Inferior parietal cortex (tissue), 1 donor: ENCODE data around the gene COL5A2.

Experiments
- DNase-seq: peaks from one replicate; pipeline ENCODE4 v3.0.0-alpha.2; 2016; ENCODE audit errors: extremely low spot score

COL5A2 gene

DNA sequence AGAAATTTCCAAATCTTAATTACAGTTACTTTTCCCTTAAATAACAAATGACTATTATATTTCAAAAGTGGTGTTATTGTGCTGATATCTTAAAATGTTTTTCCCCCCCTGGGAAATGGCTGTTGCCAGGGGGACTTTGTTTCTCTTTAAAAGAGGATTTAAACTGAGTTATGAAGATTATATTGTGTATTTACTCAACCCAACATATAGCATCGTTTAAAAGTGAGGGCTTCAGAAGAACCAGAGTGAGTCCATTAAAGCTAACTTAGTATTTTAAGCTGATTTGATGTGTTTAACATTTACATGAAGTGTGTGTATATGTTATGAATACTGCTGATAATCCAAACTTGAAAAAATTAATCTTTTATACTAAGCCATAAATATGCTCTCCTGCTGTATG lies 81.6 kb downstream of the COL5A2 start:
- no peak for DNase-seq

DNA sequence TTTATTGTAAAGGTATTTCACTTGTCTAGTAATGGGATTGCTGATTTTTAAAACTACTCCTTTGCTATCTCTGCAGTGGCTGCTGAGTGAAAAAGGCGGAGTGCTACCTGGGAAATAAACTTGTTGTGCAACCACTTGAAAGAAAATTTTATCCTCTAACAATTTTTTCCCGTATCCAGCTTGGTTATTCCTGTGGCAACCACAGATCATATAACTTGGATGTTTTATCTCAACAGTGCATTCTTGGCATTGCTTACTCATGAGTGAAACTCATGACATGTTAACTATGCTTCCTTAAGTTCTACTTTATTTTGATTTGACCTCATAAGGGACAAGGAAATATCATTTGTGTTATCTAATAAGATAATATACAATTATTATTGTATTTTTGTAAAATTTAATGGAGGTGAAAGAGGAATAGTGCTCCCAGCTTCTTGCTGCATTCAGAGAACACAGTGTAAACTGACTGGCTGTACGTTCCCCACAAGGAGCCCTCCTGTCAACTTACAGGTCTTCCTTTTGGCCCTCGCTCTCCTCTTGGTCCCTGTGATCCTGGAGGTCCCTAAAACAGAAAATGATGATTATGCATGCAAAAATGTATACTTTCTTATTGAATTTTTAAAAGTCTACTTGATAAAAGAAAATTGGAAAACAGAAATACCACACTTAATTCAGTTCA lies 82.7 kb downstream of the COL5A2 start:
- DNase-seq = no peak

DNA sequence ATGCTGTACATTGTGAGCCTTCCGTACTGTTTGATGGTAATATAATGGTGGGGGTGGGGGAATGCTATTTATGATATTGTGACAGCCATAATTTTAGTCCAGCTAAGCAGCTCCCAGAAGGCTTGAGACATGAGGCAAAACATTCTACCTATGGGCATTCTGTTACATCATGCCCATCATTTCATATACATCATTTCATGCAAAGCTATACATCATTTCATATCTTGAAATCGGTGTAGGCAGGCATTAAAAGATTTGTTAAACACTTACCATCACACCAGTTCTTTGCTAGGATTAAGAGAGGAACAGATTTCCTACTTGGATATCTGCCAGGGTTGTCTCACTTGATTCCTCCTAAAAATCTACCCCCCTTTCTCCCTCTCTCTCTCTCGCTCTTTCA lies 84.5 kb downstream of the COL5A2 start:
- DNase-seq = no peak

DNA sequence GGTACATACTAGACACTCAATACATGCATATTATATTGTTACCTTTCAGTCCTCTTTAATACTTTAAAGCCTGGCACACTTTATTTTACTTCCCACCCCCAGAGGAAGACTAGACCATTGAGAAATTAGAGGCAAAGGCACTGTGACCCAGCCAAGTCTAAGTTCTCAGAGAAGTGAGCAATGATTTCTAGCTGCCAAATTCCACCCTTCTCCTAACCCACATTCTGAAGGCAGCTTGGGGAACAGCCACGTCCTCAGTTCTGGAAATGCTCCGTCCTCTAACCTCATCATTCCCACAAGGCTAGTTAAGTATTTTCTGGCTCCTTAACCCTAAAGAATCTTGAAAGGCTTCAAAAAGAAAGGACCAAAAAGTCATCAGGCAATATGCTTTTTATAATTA lies 86.6 kb downstream of the COL5A2 start:
- DNase-seq = no peak

DNA sequence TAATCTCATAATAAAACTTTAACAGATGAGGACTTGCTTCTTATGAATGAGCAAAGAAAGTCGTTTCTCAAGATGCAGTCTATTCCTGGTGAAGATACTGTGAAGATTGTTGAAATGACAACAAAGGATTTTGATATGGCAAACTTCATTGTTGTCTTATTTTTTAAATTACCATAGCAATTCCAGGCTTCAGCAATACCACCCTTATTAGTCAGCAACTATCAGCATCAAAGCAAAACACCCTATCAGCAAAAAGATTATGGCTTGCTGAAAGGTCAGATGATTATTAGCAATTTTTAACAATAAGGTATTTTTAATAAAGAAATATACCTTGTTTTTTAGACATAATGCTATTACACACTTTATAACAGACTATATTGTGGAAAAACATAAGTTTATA lies 88.3 kb downstream of the COL5A2 start:
- no peak for DNase-seq

DNA sequence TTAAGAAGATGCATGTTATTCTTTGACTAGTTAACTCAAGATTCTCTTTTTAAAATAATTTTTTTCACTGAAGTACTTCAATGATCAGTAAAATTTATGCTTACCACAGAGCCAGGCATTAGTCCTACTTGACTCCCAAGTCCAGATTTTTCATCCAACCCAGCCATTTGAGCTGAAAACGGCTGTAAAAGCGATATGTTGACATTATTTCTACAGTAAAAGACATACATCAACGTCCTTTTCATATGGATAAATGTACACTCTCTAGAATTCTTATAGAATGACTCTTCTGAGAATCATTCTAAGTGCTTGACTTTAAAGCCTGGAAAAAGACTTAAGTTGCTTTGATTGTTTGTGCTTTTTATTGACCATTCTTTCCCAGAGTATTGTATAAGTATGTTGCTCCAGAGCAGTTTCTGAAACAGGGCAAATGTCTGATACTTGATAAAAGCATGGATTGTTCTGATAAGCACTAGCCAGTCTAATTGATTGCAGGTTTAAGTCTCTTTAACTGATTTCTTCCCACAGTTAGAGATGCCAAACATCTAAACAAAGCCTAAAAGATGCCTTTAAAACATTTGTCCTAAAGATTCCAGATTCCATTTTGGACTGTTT lies 90.9 kb downstream of the COL5A2 start:
- no peak for DNase-seq

DNA sequence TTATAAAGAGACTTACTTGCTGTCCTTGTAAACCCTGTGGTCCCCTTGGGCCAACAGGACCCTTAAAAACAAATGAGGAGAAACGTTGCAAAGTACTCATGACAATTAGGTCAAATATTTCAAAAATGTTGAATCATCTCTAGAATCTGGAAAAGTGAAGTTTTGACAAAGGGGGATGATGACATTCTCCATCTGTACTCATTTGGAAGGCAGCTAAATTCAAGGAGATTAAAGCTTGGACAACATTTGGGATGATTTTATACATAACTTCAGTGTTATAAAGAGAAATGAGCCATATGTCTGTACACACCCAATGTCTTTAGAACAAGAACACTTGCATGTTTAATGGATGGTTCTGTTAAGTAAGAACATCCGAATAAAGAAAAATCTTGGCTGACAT lies 92.9 kb downstream of the COL5A2 start:
- DNase-seq = peak; percentile 44

DNA sequence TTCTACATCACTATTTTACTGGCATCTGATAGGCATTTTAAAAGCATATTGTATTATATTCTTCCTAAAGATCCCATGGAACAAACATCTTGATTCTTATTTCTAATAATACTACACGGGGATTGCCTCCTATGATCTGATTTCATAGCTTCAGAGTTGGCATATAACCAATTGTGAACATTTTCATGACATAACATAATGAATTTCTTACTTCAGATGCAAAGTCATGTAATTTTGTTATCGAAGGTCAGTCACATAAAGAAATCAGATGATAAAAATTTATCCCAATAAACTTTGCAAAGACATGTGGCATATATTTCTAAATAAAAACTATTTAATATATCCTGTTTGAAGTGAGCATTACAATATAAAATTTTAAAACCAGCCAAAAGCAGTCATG lies 93.3 kb downstream of the COL5A2 start:
- no peak for DNase-seq

DNA sequence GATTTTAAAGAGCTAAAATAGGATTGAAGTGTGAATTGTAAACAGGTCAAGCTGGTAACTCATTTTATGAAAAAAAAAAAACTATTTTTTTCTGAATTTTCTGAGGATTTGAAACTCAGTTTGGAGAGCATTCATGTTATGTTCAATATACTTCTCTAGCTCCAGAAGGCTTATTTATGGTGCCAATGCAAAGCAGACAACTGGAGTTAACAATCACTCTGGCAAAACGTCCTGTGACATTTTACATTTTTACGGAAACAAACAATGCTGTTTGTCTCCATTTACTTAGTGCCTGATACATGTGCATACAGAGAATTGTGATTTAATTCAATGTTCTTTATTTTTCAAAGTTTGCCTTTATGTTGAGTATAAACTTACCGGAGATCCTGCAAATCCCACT lies 96.0 kb downstream of the COL5A2 start:
- DNase-seq = no peak

DNA sequence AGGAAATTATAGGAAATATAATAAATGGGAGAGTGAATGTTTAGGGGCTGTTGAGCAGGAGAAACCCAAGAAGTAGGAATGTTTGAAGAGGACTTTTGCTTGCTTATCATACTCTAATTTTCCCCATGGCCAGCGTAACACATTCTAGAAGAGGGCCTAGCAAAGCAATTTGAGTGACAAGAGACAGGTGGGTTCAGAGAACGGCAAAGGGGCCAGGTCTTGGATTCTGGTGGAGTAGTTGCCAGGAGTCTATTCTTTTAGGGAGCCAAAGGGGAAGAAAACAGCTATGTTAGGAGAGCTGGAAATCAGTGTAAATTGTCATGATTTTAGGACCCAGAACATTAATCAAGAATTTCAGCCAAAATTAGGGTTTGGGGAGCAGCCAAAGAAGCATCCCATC lies 96.5 kb downstream of the COL5A2 start:
- DNase-seq = no peak

DNA sequence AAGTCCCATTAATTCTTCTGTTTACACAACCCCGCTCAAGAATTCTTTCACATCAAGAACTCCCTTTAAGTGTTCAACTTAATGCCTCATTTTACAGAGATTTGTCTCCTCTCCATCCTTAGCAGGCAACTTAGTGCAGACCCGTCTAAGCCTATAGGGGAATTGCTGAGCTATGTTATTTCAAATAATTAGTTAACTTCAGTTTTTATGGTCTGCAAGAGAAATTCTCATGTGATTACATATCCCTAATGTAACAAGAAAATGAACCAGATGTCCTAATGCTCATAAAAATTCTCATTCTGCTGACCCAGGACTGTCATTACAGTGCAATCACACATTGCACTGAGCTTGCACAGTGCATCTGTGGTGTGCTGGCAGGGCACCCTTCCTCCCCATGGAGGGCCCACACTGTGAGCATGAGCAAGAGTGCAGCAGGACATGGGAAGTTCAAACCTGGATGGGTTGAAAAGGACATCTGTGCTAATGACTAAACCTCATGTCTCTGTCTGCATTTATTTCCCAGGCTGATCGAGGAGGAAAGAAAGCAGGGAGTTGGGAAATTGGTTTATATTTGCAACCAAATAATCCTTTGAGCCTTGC lies 97.1 kb downstream of the COL5A2 start:
- DNase-seq = no peak

DNA sequence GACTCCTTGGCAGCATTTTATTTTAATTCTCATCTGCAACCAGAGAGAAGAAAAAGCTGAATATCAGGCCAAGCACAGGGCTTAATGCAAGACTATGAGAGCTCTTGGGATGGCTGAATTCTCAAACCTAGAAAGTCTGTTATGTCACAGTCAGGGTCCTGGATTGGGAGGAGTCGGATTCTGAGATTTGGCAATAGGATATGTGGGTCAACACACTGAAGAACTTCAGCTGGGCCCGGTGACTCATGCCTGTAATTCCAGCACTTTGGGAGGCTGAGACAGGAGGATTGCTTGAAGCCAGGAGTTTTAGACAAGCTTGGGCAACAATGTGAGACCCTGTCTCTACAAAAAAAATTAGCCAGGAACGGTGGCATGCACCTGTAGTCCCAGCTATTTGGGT lies 103.0 kb downstream of the COL5A2 start:
- no peak for DNase-seq

DNA sequence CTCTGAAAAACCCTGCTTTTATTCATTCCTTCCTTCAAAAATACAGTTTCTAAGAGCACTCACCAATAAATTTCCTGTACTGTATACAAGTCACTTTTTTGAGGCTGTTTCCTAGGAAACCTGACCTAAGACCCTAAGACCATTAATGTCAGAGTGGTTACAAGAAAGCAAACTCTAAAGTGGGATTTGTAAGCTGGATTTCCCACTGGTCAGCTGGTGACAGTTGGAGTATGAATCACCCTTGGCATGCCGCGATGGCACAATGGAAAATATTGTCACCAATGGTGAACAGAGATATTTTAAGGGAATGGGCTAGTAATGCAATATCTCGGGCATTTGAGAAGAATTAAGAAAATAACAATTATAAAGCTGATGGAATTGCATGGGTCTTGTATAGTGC lies 103.4 kb downstream of the COL5A2 start:
- DNase-seq = no peak

DNA sequence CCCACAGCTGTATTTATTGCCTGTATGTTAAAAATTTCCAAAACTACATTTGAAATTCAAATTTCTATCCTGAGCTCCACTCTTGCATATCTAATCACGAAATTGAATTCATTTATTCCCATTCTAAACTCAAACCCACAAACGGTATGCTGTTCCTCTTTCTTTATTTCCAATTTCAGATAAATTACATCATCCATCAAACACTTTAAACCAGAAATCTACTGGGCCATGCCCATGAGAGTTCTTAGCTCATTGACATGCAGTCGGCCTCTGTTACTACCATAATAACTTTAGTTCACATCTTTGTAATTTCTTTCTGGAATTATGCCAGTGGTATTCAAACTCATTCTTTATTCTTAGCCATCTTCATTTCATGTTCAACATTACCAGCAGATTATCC lies 105.1 kb downstream of the COL5A2 start:
- no peak for DNase-seq

DNA sequence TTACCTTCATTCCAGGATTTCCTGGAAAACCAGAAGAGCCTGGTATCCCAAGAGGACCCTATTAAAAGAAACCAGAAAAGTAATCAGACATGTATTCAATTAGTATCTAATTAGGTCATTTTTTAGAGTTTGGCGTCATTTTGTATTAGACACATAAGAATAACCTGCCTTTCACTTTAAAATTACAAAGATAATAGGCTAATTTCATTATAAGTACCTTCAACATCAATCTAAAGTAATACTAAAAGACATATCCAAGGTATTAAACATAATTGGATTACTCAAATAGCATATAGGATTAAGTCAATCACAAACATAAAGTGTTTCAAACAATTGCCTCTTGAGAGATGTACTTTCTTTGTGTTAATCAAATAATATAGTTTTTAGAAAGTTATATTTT lies 107.5 kb downstream of the COL5A2 start:
- DNase-seq = no peak

DNA sequence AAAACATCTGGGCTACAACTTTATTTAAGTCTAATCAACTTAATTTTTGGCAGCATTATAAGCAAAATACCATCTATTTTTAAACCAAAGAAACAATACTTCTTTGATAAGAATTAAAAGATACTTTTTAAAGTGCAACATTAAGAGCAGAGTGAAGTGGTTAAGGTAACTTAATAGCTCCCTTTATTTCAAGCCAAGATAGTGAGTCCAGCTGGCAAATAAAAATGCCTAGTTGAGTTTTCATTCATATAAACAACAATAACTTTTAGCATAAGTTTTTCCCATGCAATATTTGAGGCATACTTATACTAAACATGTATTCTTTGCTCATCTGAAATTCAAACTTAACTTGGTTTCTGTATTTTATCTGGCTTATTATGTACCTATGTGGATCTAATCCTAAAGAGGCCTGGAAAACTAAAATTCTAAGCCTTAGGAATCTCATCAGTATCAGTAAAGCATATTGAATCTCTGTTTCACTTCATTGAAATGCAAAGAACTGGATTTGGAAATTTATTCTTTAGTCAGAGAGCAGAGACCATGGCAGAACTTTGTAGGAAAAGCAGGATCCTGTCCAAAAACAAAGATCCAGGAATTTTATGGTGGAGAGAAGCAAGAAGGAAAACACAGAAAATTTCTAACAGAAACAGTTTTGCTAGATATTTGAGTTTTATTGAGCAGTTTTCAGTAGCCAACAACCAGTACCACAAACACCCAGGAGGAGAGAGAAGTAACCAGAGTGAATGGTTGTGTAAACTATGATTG lies 109.5 kb downstream of the COL5A2 start:
- DNase-seq = no peak

DNA sequence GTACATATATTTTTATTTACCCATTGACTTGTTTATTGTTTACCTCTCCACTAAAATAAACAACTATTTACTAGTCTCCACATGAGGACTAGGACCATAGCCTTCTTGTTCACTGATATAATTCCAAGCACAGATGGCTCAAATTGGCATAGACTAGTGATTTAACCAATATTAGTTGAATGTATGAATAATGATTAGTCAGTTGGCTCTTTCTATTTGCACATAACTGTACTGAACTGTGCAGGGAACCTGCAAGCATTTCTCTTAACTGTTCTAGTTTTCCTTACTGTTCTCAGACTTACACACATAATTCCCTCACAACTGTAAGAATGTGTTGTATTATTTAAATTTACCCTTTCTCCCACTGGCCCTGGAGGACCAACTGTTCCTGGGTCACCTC lies 113.5 kb downstream of the COL5A2 start:
- no peak for DNase-seq

DNA sequence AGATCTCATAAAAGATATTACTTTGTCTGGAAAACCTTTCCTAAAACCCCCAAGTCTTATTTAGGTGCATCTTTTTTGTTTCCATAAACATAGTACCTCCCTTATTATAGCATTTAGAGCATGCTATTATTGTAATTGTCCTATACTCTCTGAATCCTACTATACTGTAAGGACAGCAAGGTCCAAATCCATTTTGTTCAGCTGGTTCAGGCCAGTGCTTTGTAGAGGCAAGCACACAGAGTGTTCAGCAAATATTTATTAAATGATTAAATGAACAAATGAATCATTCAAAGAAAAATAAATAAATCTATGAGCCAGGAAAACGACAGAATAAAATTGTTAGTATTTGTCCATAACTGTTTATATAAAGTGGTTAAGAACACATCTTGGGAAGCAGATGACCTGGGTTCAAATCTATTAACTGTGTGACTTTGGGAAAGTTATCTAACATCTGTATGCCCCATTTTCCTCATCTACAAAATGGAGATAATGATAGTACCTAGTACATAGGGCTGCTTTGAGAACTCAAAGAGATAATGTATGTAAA lies 119.4 kb downstream of the COL5A2 start:
- DNase-seq = no peak

DNA sequence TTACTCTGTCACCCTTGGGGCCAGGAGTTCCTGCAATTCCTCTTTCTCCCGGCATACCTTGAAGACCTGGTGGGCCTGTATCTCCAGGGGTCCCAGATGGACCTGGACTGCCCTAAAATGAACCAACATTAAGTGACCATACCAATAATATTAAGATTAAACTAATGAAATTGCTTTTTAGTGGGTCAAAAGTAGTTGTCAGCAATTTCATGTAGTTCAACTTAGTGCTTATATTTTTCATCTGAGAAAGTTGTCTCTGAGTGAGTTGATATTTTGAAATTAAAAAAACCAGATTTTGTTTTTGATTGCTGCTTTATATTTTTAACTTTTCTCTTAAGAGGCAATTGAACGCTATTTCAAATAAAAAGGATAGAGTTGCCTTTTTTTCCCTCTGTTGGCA lies 122.2 kb downstream of the COL5A2 start:
- no peak for DNase-seq

DNA sequence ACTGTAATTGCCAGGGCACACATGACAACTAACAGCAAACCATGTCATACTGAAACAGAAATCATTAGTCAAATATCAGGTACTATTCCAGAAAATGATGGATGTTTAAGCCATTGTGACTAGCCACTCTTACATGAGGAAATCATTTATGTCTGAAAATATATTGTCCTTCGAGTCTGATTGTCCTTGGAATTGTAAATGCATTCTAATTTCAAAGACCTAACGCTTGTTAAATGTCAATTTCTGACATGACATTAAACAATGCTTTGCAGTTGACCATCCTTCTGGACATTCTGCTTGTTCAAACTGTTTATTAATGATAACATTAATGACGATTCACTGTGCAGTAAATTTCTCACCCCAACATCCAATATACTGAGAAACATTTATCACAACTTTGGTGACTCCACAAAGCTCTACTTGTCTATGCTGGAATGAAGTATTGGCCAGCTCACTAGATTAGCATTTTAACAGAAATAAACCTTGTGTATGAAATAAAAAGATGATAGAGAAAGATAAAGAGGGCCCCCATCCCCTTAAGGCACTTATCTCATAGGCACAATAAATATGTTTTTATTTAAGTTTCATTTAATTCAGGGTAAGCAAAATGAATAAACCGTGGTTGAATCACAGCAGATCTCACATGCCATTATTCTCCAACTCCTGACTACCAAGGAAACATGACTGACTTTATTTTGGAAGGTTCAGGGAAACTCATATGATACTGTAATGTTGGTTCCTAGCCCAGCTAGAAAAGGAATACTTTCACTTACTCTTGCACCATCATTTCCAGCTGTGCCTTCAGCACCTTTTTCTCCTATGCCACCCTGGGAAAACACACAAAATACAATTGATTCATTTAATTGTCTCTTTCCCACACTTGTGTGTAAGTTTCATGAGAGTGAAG lies 123.1 kb downstream of the COL5A2 start:
- DNase-seq = no peak

DNA sequence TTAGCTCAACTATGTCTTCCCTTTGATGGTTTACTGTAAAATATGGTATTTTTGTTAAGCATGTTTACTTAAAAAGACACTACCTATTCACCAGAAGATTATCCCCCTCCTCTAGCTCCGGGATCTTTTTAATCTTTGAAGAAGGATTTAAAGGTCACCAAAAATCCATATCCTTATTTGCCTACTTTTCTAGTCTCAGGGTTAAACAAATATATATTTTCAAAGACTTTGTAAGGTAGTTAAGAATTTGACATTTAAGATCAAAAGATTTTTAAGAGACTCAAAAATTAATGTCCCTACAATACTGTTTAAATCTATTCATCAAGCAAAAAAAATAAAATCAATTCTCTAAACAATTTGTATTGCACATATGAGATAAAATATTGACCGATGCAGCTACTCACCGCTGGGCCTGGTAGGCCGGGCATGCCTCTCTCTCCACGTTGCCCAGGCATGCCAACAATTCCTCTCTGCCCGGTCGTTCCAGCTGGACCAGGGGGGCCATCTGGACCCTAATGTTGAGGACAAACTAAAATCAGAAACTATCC lies 129.3 kb downstream of the COL5A2 start:
- no peak for DNase-seq
